C4-2B (cell line): ENCODE results near the gene KRT1.

ENCODE experiments used
- H3K27ac ChIP-seq: fragments of 450-650 bp; 2 replicates; pipeline ENCODE4 v1.5.1; 2017
- CTCF ChIP-seq: fragments of 450-650 bp; conservative IDR thresholded peaks from 2 replicates; pipeline ENCODE4 v1.5.1; 2017; ENCODE audit warnings: mild to moderate bottlenecking
- ZFX ChIP-seq: fragments of 450-650 bp; IDR thresholded peaks from 2 replicates; pipeline ENCODE4 v1.6.1; 2017

Gene KRT1

GRCh38 chr12:52660934-52661499 lies 19.2 kb downstream of the KRT1 start:
- no peak overlapping the region for H3K27ac ChIP-seq
- TF ChIP-seq ZFX (no peak), CTCF (no peak)

DNA sequence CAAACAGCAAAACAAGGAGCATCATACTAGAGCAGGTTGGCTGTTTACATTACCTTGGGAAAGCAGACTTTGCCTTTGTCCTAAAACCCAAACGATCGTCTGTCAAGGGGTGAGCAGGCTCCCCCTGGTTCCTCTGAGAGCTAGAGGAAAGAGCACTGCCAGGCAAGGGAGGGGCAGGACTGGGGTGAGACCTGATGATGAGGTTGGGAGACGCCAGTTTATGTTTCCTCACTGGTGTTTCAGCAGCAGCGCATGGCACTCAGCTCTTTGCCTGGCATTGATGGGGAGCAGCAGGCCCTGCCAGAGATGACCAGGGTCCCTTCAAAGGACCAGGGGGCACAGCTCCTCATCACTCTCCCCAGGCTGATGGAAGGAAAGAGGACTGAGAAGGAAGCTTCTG lies 20.3 kb downstream of the KRT1 start:
- TF ChIP-seq ZFX: no peak
- TF ChIP-seq CTCF: no peak

GRCh38 chr12:52659395-52659794 lies 20.8 kb downstream of the KRT1 start:
- TF ChIP-seq ZFX (no peak), CTCF (no peak)
- H3K27ac ChIP-seq: no peak overlapping the region

More for the DNA sequence above, 20.3 kb downstream of the KRT1 start:
- H3K27ac ChIP-seq: no peak overlapping the region

DNA sequence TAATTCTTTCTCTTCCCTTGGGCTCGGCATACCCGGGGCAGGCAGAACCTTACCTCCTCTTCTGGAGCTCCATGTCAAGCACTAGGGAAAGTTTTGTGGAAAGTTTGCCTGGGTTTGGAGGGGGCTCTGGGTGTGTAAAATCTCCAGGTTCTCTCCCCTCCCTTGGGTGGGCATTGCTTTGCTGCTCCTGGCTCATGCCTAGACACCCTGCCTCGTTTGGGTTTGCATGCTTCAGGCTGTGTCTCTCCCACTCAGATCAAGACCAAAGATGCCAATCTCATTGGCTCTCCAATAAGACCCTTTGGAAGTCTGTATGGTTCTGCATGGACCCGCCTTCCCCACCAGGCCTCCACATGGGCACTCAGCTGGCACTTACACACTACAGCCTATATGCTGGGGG lies 22.0 kb downstream of the KRT1 start:
- TF ChIP-seq CTCF (no peak), ZFX (no peak)
- no peak overlapping the region for H3K27ac ChIP-seq

GRCh38 chr12:52657250-52657902 lies 22.8 kb downstream of the KRT1 start:
- TF ChIP-seq ZFX (no peak), CTCF (no peak)
- H3K27ac ChIP-seq: no peak overlapping the region

DNA sequence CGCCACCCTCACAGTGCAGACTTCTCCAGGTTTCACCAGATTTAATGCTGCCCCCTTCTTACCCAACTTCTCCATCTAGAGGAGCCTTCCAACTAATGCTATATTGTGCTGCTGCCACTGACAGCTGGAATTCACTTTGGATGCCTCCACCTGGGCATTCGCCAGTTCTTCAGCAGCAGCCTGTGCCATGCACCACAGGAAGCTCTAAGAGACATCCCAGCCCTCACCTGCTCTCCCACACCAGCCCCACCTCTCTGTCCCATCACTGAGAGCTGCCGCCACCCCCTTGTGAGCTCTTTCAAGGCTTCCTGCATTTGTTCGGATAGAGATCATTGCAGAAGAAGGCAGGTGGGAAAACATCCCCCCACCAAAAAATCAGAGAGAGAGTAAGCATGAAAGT lies 23.6 kb downstream of the KRT1 start:
- TF ChIP-seq ZFX (no peak), CTCF (no peak)
- peak overlapping the region; percentile 43; the same call in 1 of the 2 replicates for H3K27ac ChIP-seq

- no peak for TF ChIP-seq ZFX
- no peak for TF ChIP-seq CTCF
- peak overlapping the region; percentile 43 for H3K27ac ChIP-seq
These were observed 24.5 kb downstream of the KRT1 start for GRCh38 chr12:52655720-52656124.
